Smooth muscle cell (in vitro differentiated cells): Measurements from ENCODE around the gene ZNF385B. TPM values are rescaled to one million over a fixed set of nuclear protein-coding genes. Genes with fewer than 3 reads are reported as not detected.
A peak's percentile ranks its signal among the peaks of the same experiment; 100 is the strongest.

Experiments used
- DNase-seq: peaks from one replicate; lab custom pipeline; 2025; ENCODE audit not compliant: unreplicated experiment; lab: John Stamatoyannopoulos, UW
- H2AFZ ChIP-seq: fragments of 200-600 bp; sonication (generic); 2 replicates; pipeline ENCODE4 v1.6.0; 2016; ENCODE audit warnings: antibody characterized with exemption, low read depth, mild to moderate bottlenecking
- H3F3A ChIP-seq: fragments of 200-600 bp; sonication (generic); 2 replicates; pipeline ENCODE4 v1.6.0; 2017; ENCODE audit warnings: antibody characterized with exemption, low read depth
- H3K27ac ChIP-seq: fragments of 200-600 bp; sonication (generic); 2 replicates; pipeline ENCODE4 v1.5.1; 2016; ENCODE audit warnings: low read depth, mild to moderate bottlenecking
- H3K27me3 ChIP-seq: fragments of 200-600 bp; sonication (generic); 2 replicates; pipeline ENCODE4 v1.6.1; 2016; ENCODE audit warnings: low read depth, mild to moderate bottlenecking
- H3K36me3 ChIP-seq: fragments of 200-600 bp; sonication (generic); 2 replicates; pipeline ENCODE4 v1.5.1; 2016; ENCODE audit warnings: low read depth
- H3K4me1 ChIP-seq: fragments of 200-600 bp; sonication (generic); 2 replicates; pipeline ENCODE4 v1.5.1; 2016; ENCODE audit warnings: low read depth
- H3K4me2 ChIP-seq: fragments of 200-600 bp; sonication (generic); 2 replicates; pipeline ENCODE4 v1.6.0; 2016; ENCODE audit warnings: mild to moderate bottlenecking
- H3K4me3 ChIP-seq: fragments of 200-600 bp; sonication (generic); 2 replicates; pipeline ENCODE4 v1.5.1; 2016; ENCODE audit warnings: mild to moderate bottlenecking
- H3K79me2 ChIP-seq: fragments of 200-600 bp; sonication (generic); 2 replicates; pipeline ENCODE4 v1.6.0; 2016; ENCODE audit warnings: low read depth, mild to moderate bottlenecking
- H3K9ac ChIP-seq: fragments of 200-600 bp; sonication (generic); 2 replicates; pipeline ENCODE4 v1.6.0; 2016; ENCODE audit warnings: low read depth
- H3K9me3 ChIP-seq: fragments of 200-600 bp; sonication (generic); replicated peaks from 2 replicates; pipeline ENCODE4 v1.5.1; 2016; ENCODE audit warnings: low read depth
- H4K20me1 ChIP-seq: fragments of 200-600 bp; sonication (generic); 2 replicates; pipeline ENCODE4 v1.6.0; 2016; ENCODE audit warnings: low read depth
- WGBS: methylation state at CpG from one replicate; pipeline ENCODE4 v1.1.7; 2016; ENCODE audit warnings: low lambda C conversion rate; 5-methylcytosine and 5-hydroxymethylcytosine counted together
- polyA plus RNA-seq: library from polyadenylated mRNA; unstranded; fragments of >200 nt; fragmentation: Nextera tagmentation; extraction: Ambion mirVana; gene quantifications from 2 replicates; pipeline ENCODE4 v1.2.1, GENCODE V29; 2016
- total RNA-seq: library from RNA; depleted of rRNA; stranded (reverse); fragments of >200 nt; gene quantifications from 2 replicates; pipeline ENCODE4 v1.2.3, GENCODE V29; 2014
- TF ChIP-seq, protein P1 (sequence below): fragments of 200-600 bp; sonication (generic); IDR thresholded peaks from 2 replicates; pipeline ENCODE4 v1.5.1; 2017; ENCODE audit warnings: borderline replicate concordance, mild to moderate bottlenecking, antibody characterized with exemption; ENCODE audit not compliant: insufficient read depth, poor library complexity, severe bottlenecking

ZNF385B gene
- total and polyA plus RNA-seq, 2 experiments from 2014 or later = 1.4 to 3.2 TPM

DNA sequence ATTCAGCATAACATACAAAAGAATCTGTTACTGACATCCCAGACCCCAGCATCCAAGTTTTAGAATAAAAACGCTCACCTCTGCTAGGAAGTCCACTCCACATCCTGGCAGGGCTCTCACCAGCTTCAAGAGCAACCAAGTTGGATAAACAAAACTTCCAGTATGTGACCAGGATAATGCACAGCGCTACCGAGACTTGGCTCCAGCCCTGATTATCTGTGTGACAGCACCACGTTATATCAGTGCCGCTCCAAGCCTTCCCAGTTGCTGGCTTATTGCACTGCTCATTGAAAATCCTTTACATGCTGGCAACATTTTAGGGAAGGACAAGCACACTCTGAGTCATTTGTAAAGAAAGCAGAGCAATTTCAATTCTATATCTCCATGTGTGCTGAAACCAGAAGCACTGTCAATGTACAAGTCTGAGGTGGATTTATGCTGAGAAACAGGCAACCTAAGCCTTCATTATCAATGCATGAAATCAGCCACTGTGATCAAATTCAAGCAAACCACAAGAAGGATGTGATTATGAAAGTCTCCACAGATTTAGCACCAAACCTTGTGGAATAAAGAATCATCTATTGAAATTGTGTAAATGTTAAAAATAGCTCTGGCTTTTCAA lies 115.7 kb downstream of the ZNF385B start:
- Histone ChIP-seq H3K27ac (peak overlapping the region; percentile 5), H3K4me1 (peaks cover 9% of the 10 kb centered on the region), H3K27me3 (no peaks in the 10 kb centered on the region), H3K79me2 (no peaks in the 10 kb centered on the region), H3K4me3 (peak overlapping the region; percentile 5), H4K20me1 (no peaks in the 10 kb centered on the region), H3K36me3 (no peaks in the 10 kb centered on the region), H3K9ac (no peak overlapping the region), H3F3A (peaks cover 8% of the 10 kb centered on the region), H3K9me3 (no peaks in the 10 kb centered on the region), H3K4me2 (peak overlapping the region; percentile 76), H2AFZ (peak overlapping the region; percentile 17)
- 38% methylated on average over 5 of the region's 5 CpGs for WGBS
- DNase-seq = no peak
- TF ChIP-seq, protein P1, sequence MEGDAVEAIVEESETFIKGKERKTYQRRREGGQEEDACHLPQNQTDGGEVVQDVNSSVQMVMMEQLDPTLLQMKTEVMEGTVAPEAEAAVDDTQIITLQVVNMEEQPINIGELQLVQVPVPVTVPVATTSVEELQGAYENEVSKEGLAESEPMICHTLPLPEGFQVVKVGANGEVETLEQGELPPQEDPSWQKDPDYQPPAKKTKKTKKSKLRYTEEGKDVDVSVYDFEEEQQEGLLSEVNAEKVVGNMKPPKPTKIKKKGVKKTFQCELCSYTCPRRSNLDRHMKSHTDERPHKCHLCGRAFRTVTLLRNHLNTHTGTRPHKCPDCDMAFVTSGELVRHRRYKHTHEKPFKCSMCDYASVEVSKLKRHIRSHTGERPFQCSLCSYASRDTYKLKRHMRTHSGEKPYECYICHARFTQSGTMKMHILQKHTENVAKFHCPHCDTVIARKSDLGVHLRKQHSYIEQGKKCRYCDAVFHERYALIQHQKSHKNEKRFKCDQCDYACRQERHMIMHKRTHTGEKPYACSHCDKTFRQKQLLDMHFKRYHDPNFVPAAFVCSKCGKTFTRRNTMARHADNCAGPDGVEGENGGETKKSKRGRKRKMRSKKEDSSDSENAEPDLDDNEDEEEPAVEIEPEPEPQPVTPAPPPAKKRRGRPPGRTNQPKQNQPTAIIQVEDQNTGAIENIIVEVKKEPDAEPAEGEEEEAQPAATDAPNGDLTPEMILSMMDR = no peak

DNA sequence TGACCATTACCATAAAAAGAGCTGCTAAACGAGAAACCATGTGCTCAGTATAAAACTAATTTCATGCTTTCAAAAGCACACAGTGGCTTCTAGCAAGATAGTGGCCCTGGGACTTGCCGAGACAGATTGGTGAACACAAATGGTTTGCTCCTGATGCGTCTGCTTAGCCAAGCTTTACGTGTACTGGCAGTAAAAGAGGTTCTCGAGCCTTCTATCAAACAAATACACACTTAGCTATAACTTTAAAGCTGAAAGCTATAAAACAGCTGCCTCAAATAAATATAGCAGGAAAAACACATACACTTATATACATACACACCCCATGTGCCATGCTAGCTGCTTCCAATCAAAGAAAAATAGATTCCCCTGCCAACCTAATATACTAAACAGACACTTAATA lies 117.0 kb downstream of the ZNF385B start:
- Histone ChIP-seq H3K36me3 (no peaks in the 10 kb centered on the region), H3K79me2 (no peaks in the 10 kb centered on the region), H3K4me2 (peak overlapping the region; percentile 76), H2AFZ (peak overlapping the region; percentile 17), H3K27me3 (no peaks in the 10 kb centered on the region), H3K4me3 (peak overlapping the region; percentile 10), H3K4me1 (peaks cover 9% of the 10 kb centered on the region), H3F3A (peaks cover 5% of the 10 kb centered on the region), H4K20me1 (no peaks in the 10 kb centered on the region), H3K9me3 (no peaks in the 10 kb centered on the region), H3K27ac (no peak overlapping the region), H3K9ac (no peak overlapping the region)
- WGBS = 48% methylated on average over 5 of the region's 5 CpGs
- TF ChIP-seq, protein P1 = no peak
- no peak for DNase-seq

DNA sequence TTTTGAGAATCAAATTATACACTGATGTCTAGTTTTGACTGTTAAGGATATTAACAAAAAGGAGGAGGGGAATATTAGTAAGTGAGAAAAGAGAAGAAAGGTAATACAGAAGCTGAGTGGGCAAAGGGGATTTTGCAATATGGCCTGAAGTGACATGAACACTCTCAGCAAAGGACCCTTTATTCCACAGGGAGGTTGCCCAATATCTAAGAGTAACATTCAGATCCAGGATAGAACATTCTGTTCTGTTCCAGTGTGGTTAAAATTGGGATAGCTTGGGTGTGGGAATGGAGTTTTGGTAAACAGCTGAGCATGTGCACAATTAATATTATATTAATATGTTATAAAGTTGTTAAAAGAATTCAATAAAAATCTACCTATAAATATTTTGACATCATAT lies 120.1 kb downstream of the ZNF385B start:
- TF ChIP-seq, protein P1 = no peak
- no peaks in the 10 kb centered on the region for H3K79me2 ChIP-seq
- no peak overlapping the region for H3K4me2 ChIP-seq

DNA sequence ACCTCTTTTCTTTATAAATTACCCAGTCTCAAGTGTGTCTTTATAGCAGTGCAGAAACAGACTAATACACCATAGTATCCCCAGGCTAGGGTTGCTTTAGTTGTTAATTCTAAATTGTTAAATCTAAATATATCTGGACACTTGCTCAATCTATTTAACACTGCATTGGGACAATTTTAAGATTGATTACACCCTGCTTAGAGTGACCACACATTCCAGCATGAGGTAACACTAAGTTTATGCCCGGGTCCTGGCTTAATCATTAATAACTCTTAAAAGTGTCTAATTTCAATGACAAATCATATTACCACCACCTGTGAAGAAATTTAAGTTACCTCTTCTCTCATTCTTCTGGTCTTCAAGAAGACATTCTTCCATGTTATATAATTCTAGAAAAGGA lies 131.4 kb downstream of the ZNF385B start:
- 94% methylated on average over 1 of the region's 1 CpG for WGBS
- no peaks in the 10 kb centered on the region for H3K9me3 ChIP-seq
- H3K4me1 ChIP-seq = no peaks in the 10 kb centered on the region
- no peaks in the 10 kb centered on the region for H3K36me3 ChIP-seq
- H2AFZ ChIP-seq = no peak overlapping the region
- no peak overlapping the region for H3K27ac ChIP-seq
- H3K9ac ChIP-seq = no peak overlapping the region
- no peak for DNase-seq
- TF ChIP-seq, protein P1 = no peak
- H3K4me3 ChIP-seq = no peak overlapping the region
- no peak overlapping the region for H3K4me2 ChIP-seq
- H3K27me3 ChIP-seq = no peaks in the 10 kb centered on the region
- no peaks in the 10 kb centered on the region for H3F3A ChIP-seq
- H3K79me2 ChIP-seq = no peaks in the 10 kb centered on the region
- H4K20me1 ChIP-seq = no peaks in the 10 kb centered on the region

More for the DNA sequence above, 120.1 kb downstream of the ZNF385B start:
- no peak overlapping the region for H3K4me3 ChIP-seq
- H3F3A ChIP-seq = no peaks in the 10 kb centered on the region
- H2AFZ ChIP-seq = no peak overlapping the region
- H3K4me1 ChIP-seq = peaks cover 3% of the 10 kb centered on the region
- no peaks in the 10 kb centered on the region for H3K27me3 ChIP-seq
- no peaks in the 10 kb centered on the region for H3K36me3 ChIP-seq
- H3K9me3 ChIP-seq = no peaks in the 10 kb centered on the region
- no peak overlapping the region for H3K9ac ChIP-seq
- H4K20me1 ChIP-seq = no peaks in the 10 kb centered on the region
- DNase-seq = no peak
- no peak overlapping the region for H3K27ac ChIP-seq
